T1000 (cell line): Measurements from ENCODE around the gene STXBP6.

Experiments used
- DNase-seq: peaks from one replicate; lab custom pipeline; 2025; ENCODE audit warnings: mixed read lengths; lab: John Stamatoyannopoulos, UW

The STXBP6 gene

GRCh38 chr14:25015761-25016160, 34.2 kb downstream of the STXBP6 start:
- no peak for DNase-seq

- DNase-seq: no peak
Observed at GRCh38 chr14:25014440-25014839, 35.5 kb downstream of the STXBP6 start.

GRCh38 chr14:25011095-25011494, 38.9 kb downstream of the STXBP6 start:
- no peak for DNase-seq

- DNase-seq: no peak
Observed at GRCh38 chr14:25010471-25010870, 39.5 kb downstream of the STXBP6 start.

- DNase-seq: no peak
Observed at GRCh38 chr14:25009891-25010290, 40.1 kb downstream of the STXBP6 start.

GRCh38 chr14:25007832-25008231, 42.1 kb downstream of the STXBP6 start:
- no peak for DNase-seq

GRCh38 chr14:25006961-25007795, 42.8 kb downstream of the STXBP6 start:
- DNase-seq: peak; percentile 35

GRCh38 chr14:25006031-25006430, 43.9 kb downstream of the STXBP6 start:
- DNase-seq: no peak

GRCh38 chr14:25004389-25004809, 45.5 kb downstream of the STXBP6 start:
- DNase-seq: no peak

GRCh38 chr14:25003537-25003936, 46.4 kb downstream of the STXBP6 start:
- DNase-seq: no peak

GRCh38 chr14:25001601-25002000, 48.3 kb downstream of the STXBP6 start:
- DNase-seq: no peak

- no peak for DNase-seq
Observed at GRCh38 chr14:25001156-25001555, 48.8 kb downstream of the STXBP6 start.

GRCh38 chr14:24999157-24999556, 50.8 kb downstream of the STXBP6 start:
- DNase-seq: no peak

GRCh38 chr14:24996930-24997725, 52.8 kb downstream of the STXBP6 start:
- DNase-seq: no peak

- no peak for DNase-seq
Observed at GRCh38 chr14:24995016-24995415, 54.9 kb downstream of the STXBP6 start.

- DNase-seq: no peak
Observed at GRCh38 chr14:24993631-24994030, 56.3 kb downstream of the STXBP6 start.

- no peak for DNase-seq
Observed at GRCh38 chr14:24992624-24993360, 57.2 kb downstream of the STXBP6 start.

GRCh38 chr14:24991821-24992220, 58.1 kb downstream of the STXBP6 start:
- no peak for DNase-seq

- no peak for DNase-seq
Observed at GRCh38 chr14:24991288-24991687, 58.7 kb downstream of the STXBP6 start.

GRCh38 chr14:24990773-24991172, 59.2 kb downstream of the STXBP6 start:
- DNase-seq: no peak

GRCh38 chr14:24990050-24990449, 59.9 kb downstream of the STXBP6 start:
- no peak for DNase-seq

- no peak for DNase-seq
Observed at GRCh38 chr14:24988760-24989159, 61.2 kb downstream of the STXBP6 start.
